Epithelial cell of proximal tubule (primary cell): ENCODE measurements around the gene NOTCH4. TPM values are rescaled to one million over a fixed set of nuclear protein-coding genes. Genes with fewer than 3 reads are reported as not detected.

Experiments
- DNase-seq: peaks from one replicate; pipeline ENCODE4 v3.0.0-alpha.2; 2011; ENCODE audit warnings: low read depth
- H3K4me3 ChIP-seq: 2 replicates; pipeline ENCODE4 v1.5.1; 2011; ENCODE audit warnings: low read depth, mild to moderate bottlenecking, low read length
- total RNA-seq: library from RNA; depleted of rRNA; stranded (reverse); fragments of >200 nt; gene quantifications from 2 replicates; pipeline ENCODE4 v1.2.3, GENCODE V29; 2015
- TF ChIP-seq, protein P1 (sequence below): conservative IDR thresholded peaks from 2 replicates; pipeline ENCODE4 v1.5.1; 2012; ENCODE audit warnings: low read depth, mild to moderate bottlenecking, low read length

The NOTCH4 gene
- total RNA-seq, 1 donor from 2014 or later, result 3.3 TPM

GRCh38 chr6:32210191-32210601, 13.7 kb downstream of the NOTCH4 start:
- H3K4me3 ChIP-seq, result no peak overlapping the region
- DNase-seq, result no peak
- TF ChIP-seq, protein P1, sequence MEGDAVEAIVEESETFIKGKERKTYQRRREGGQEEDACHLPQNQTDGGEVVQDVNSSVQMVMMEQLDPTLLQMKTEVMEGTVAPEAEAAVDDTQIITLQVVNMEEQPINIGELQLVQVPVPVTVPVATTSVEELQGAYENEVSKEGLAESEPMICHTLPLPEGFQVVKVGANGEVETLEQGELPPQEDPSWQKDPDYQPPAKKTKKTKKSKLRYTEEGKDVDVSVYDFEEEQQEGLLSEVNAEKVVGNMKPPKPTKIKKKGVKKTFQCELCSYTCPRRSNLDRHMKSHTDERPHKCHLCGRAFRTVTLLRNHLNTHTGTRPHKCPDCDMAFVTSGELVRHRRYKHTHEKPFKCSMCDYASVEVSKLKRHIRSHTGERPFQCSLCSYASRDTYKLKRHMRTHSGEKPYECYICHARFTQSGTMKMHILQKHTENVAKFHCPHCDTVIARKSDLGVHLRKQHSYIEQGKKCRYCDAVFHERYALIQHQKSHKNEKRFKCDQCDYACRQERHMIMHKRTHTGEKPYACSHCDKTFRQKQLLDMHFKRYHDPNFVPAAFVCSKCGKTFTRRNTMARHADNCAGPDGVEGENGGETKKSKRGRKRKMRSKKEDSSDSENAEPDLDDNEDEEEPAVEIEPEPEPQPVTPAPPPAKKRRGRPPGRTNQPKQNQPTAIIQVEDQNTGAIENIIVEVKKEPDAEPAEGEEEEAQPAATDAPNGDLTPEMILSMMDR, result no peak

- DNase-seq, result no peak
- TF ChIP-seq, protein P1, result no peak
- H3K4me3 ChIP-seq, result no peak overlapping the region
These were observed 14.9 kb downstream of the NOTCH4 start for GRCh38 chr6:32208996-32209395.

GRCh38 chr6:32204268-32204715, 19.6 kb downstream of the NOTCH4 start:
- no peak overlapping the region for H3K4me3 ChIP-seq
- TF ChIP-seq, protein P1, result no peak
- DNase-seq, result no peak

- DNase-seq, result no peak
- H3K4me3 ChIP-seq, result no peak overlapping the region
- TF ChIP-seq, protein P1, result no peak
These were observed 20.2 kb downstream of the NOTCH4 start for GRCh38 chr6:32203426-32204267.

GRCh38 chr6:32202186-32202585, 21.7 kb downstream of the NOTCH4 start:
- no peak overlapping the region for H3K4me3 ChIP-seq
- TF ChIP-seq, protein P1, result no peak
- DNase-seq, result no peak

DNA sequence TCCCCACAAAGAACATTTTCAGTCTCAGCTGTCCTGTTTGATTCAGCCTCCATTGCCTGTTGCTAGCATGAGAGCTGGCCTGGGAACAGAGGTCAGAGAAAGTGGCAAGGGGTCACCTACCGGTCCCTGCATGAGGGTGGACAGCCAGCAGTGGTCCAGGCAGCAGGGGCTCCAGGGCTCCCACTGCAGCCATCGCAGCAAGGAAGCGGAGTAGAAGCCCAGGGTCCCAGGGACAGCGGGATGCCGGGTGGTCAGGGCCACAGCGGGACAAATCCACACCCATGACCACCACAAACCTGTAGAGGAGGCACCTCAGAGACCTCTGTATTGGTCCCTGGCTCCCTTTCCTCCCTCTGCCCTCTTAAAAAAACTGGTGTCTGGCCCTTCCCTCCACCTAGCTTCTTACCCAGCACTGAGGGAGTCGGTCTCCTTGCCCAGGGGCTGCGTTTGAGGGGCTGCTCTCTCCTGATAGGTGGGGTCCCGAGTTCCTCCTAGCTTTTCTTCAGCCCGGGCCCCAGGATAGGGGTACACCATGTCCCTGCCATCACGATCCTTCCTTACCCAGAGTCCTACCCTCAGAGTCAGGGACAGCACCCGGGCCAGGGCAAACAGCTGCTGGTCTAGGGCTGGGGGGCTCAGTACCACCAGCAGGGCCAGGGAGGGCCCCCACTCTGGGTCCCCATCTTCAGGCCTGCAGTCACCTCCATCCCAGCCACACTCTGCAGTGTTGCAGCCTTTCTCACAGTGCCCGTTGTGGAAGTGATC, 23.0 kb downstream of the NOTCH4 start:
- no peak overlapping the region for H3K4me3 ChIP-seq
- no peak for DNase-seq
- TF ChIP-seq, protein P1, result no peak
